Endothelial cell of umbilical vein (primary cell): ENCODE measurements around the gene MRPL53. TPM values are rescaled to one million over a fixed set of nuclear protein-coding genes. Genes with fewer than 3 reads are reported as not detected.

Source experiments
- BruUV-seq: library from RNA; stranded (reverse); fragments of 400-500 nt; replicated peaks from 2 replicates; lab custom pipeline; 2021; lab: Mats Ljungman, UMichigan
- CTCF ChIA-PET: fragments of 300-600, 350-600 bp; sonication (Branson Sonifier 250); formaldehyde crosslinking; loops from one replicate; lab custom pipeline; 2021; ENCODE audit warnings: antibody characterized with exemption, inconsistent platforms; lab: Charles Lee
- POLR2A ChIA-PET: fragments of 300-600, 350-600 bp; sonication (Branson Sonifier 250); formaldehyde crosslinking; loops from one replicate; lab custom pipeline; 2021; ENCODE audit warnings: antibody characterized with exemption, inconsistent platforms; lab: Charles Lee
- DNase-seq: peaks from one replicate; pipeline ENCODE4 v3.0.0-alpha.2; 2011; ENCODE audit warnings: low read depth, low spot score
- FAIRE-seq: peaks from 2 replicates; lab custom pipeline; 2011; peaks lifted over from hg19 to GRCh38; lab: Jason Lieb, UNC
- H2AFZ ChIP-seq: 2 replicates; pipeline ENCODE4 v1.6.0; 2012; ENCODE audit warnings: low read depth, low read length, control low read depth, inconsistent platforms
- H3K27ac ChIP-seq: 2 replicates; pipeline ENCODE4 v1.5.1; 2011; ENCODE audit warnings: low read depth, mild to moderate bottlenecking, control low read depth, low read length, moderate library complexity; ENCODE audit not compliant: insufficient read depth
- H3K27me3 ChIP-seq, 2 experiments: 2 replicates each; pipeline versions ENCODE4 v1.6.0 to v1.6.1; 2011; ENCODE audit warnings: low read length in 2 of 2, mixed read lengths in 1 of 2; ENCODE audit not compliant: control insufficient read depth in 2 of 2, insufficient read depth in 2 of 2
- H3K36me3 ChIP-seq, 2 experiments: 2 replicates in 1 of 2; 3 replicates in 1 of 2; pipeline ENCODE4 v1.5.1; 2011; ENCODE audit warnings: low read length in 2 of 2, mild to moderate bottlenecking in 1 of 2, moderate library complexity in 1 of 2; ENCODE audit not compliant: control insufficient read depth in 2 of 2, insufficient read depth in 2 of 2; ENCODE audit errors: extremely low read depth in 1 of 2
- H3K4me1 ChIP-seq: 3 replicates; pipeline ENCODE4 v1.5.1; 2011; ENCODE audit warnings: mild to moderate bottlenecking, low read length; ENCODE audit not compliant: control insufficient read depth, insufficient read depth; ENCODE audit errors: extremely low read depth
- H3K4me2 ChIP-seq: 2 replicates; pipeline ENCODE4 v1.6.1; 2011; ENCODE audit warnings: low read length, control low read depth, mixed read lengths; ENCODE audit not compliant: insufficient read depth
- H3K4me3 ChIP-seq, 3 experiments: fragments of 200-600 bp in 1 of 3; sonication (generic), shearing (Covaris generic) in 1 of 3; replicated peaks in 1 of 3; 2 replicates each; pipeline ENCODE4 v1.5.1; 2011 to 2016; ENCODE audit warnings: control low read depth in 3 of 3, low read length in 3 of 3, mild to moderate bottlenecking in 2 of 3, inconsistent platforms in 1 of 3, low read depth in 1 of 3, moderate library complexity in 1 of 3; ENCODE audit not compliant: insufficient read depth in 1 of 3
- H3K79me2 ChIP-seq: 2 replicates; pipeline ENCODE4 v1.6.0; 2012; ENCODE audit warnings: low read length, inconsistent platforms; ENCODE audit not compliant: control insufficient read depth, insufficient read depth
- H3K9ac ChIP-seq: replicated peaks from 2 replicates; pipeline ENCODE3; 2011; ENCODE audit warnings: low read length, control low read depth; ENCODE audit not compliant: insufficient read depth; ENCODE audit errors: extremely low read depth
- H3K9me1 ChIP-seq: replicated peaks from 3 replicates; pipeline ENCODE4 v1.6.0; 2011; ENCODE audit warnings: mild to moderate bottlenecking, low read length; ENCODE audit not compliant: control insufficient read depth, insufficient read depth; ENCODE audit errors: extremely low read depth
- H3K9me3 ChIP-seq: replicated peaks from 2 replicates; pipeline ENCODE4 v1.5.1; 2012; ENCODE audit warnings: low read length, inconsistent platforms; ENCODE audit not compliant: control insufficient read depth, insufficient read depth
- H4K20me1 ChIP-seq: replicated peaks from 2 replicates; pipeline ENCODE3; 2011; ENCODE audit warnings: mild to moderate bottlenecking, low read length; ENCODE audit not compliant: control insufficient read depth, insufficient read depth; ENCODE audit errors: extremely low read depth
- EZH2 ChIP-seq: IDR thresholded peaks from 2 replicates; pipeline ENCODE4 v1.6.1; 2012; ENCODE audit warnings: borderline replicate concordance, low read depth, mild to moderate bottlenecking, moderate library complexity, low read length, inconsistent platforms; ENCODE audit not compliant: severe bottlenecking
- FOS ChIP-seq: IDR thresholded peaks from 2 replicates; pipeline ENCODE4 v1.6.1; 2011; ENCODE audit warnings: mild to moderate bottlenecking, low read length, moderate library complexity, borderline replicate concordance; ENCODE audit not compliant: insufficient read depth
- GATA2 ChIP-seq: IDR thresholded peaks from 2 replicates; pipeline ENCODE4 v1.7.0; 2011; ENCODE audit warnings: low read depth, mild to moderate bottlenecking, moderate library complexity, mixed read lengths, low read length; ENCODE audit not compliant: insufficient read length, insufficient read depth
- JUN ChIP-seq: IDR thresholded peaks from 2 replicates; pipeline ENCODE4 v1.6.1; 2011; ENCODE audit warnings: borderline replicate concordance, low read depth; ENCODE audit not compliant: insufficient read length, insufficient read depth
- MYC ChIP-seq: IDR thresholded peaks from one replicate; pipeline ENCODE4 v1.6.1; 2011; ENCODE audit warnings: mild to moderate bottlenecking, low read depth, low read length
- POLR2A ChIP-seq: IDR thresholded peaks from 2 replicates; pipeline ENCODE4 v1.6.1; 2012; ENCODE audit warnings: low read depth, mild to moderate bottlenecking, control low read depth, low read length
- POLR2AphosphoS5 ChIP-seq: IDR thresholded peaks from 2 replicates; pipeline ENCODE4 v1.6.1; 2012; ENCODE audit warnings: low read depth, mild to moderate bottlenecking, control low read depth, low read length, moderate library complexity; ENCODE audit not compliant: insufficient read depth
- dilution Hi-C: fragments of 300-500 bp; cut with MboI; formaldehyde crosslinking; loops from one replicate; pipeline ENCODE4 v1.15.0; 2019; ENCODE audit warnings: low sequenced_read_pairs; ENCODE audit not compliant: extremely low pct_ligation_motif_present
- intact Hi-C: fragments of 100-400 bp; cut with micrococcal nuclease; formaldehyde crosslinking; loops from one replicate; pipeline ENCODE4 v1.10.0; 2022
- polyA plus RNA-seq, 4 experiments: library from polyadenylated mRNA; depleted of rRNA in 3 of 4; stranded (reverse) in 3 of 4; unstranded in 1 of 4; fragments of >200 nt; gene quantifications; 2 replicates each; pipeline versions ENCODE4 v1.2.1 to v1.2.3, GENCODE V29; 2011 to 2012; ENCODE audit warnings: missing spikeins in 1 of 4
- total RNA-seq: library from RNA; stranded (reverse); gene quantifications from 2 replicates; pipeline ENCODE4 v1.2.3, GENCODE V29; 2021
- TF ChIP-seq, protein P1 (sequence below): IDR thresholded peaks from 2 replicates; pipeline ENCODE4 v1.6.1; 2011; ENCODE audit not compliant: insufficient read depth, insufficient read length
- TF ChIP-seq, protein P2 (sequence below), 2 donors: IDR thresholded peaks; 1 replicate in 1 of 2; 2 replicates in 1 of 2; pipeline ENCODE4 v1.5.1; 2011; ENCODE audit warnings: low read length in 2 of 2, mild to moderate bottlenecking in 2 of 2, moderate library complexity in 2 of 2, control low read depth in 1 of 2, inconsistent platforms in 1 of 2, low read depth in 1 of 2; ENCODE audit not compliant: insufficient read depth in 1 of 2; ENCODE audit errors: extremely low read depth in 1 of 2

The MRPL53 gene
- total and polyA plus RNA-seq, 2 donors (not counting 3 experiments of a cell fraction or from before 2014, with no cell fraction given), result 68.7 to 69.7 TPM

DNA sequence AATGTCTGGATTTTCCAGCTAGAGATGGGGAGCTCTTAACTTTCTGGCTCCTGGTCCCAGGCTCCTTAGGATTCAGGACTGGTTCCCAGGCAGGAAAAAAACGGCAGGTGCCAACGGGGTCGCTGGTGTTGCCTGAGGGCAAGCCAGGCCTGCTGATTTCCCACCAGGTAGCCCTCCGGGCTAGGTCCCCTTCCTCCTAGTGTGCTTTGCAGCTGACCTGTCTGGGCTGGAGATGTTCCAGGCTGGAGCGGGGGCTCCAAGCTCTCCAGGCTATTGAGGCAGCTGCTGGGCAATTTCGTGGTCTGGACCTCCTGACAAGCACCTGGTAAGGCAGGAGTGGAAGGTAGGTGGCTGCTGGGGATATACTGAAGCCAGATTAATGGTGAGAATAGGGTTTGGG, 2.0 kb upstream of the MRPL53 start:
- ChIA-PET POLR2A (no interaction called here), CTCF (interaction anchor here (0.8 to 1.8 kb wide), 5 partner anchors 9 to 225 kb away, joined by 3 to 6 read pairs (median 5); partner anchors contain the start of gene MOGS)
- H3K9me3 ChIP-seq, result no peaks in the 10 kb centered on the region
- no peaks in the 10 kb centered on the region for H3K79me2 ChIP-seq
- H3K27ac ChIP-seq, result no peak overlapping the region
- TF ChIP-seq, protein P1, sequence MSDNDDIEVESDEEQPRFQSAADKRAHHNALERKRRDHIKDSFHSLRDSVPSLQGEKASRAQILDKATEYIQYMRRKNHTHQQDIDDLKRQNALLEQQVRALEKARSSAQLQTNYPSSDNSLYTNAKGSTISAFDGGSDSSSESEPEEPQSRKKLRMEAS, result no peak
- TF ChIP-seq GATA2, result no peak
- TF ChIP-seq, protein P2, sequence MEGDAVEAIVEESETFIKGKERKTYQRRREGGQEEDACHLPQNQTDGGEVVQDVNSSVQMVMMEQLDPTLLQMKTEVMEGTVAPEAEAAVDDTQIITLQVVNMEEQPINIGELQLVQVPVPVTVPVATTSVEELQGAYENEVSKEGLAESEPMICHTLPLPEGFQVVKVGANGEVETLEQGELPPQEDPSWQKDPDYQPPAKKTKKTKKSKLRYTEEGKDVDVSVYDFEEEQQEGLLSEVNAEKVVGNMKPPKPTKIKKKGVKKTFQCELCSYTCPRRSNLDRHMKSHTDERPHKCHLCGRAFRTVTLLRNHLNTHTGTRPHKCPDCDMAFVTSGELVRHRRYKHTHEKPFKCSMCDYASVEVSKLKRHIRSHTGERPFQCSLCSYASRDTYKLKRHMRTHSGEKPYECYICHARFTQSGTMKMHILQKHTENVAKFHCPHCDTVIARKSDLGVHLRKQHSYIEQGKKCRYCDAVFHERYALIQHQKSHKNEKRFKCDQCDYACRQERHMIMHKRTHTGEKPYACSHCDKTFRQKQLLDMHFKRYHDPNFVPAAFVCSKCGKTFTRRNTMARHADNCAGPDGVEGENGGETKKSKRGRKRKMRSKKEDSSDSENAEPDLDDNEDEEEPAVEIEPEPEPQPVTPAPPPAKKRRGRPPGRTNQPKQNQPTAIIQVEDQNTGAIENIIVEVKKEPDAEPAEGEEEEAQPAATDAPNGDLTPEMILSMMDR (IDR thresholded peaks at IDR 0.05; ENCODE audit: extremely low read depth in 1 of 2, insufficient read depth in 1 of 2, low read depth in 1 of 2, low read length in 2 of 2), result no peak
- TF ChIP-seq EZH2, result no peak
- TF ChIP-seq POLR2A, result no peak
- TF ChIP-seq FOS, result no peak
- TF ChIP-seq MYC, result no peak
- TF ChIP-seq POLR2AphosphoS5, result no peak
- TF ChIP-seq JUN, result no peak
- H3K4me3 ChIP-seq, result no peak overlapping the region
- H3K36me3 ChIP-seq, result peaks cover 0 to 7% of the 10 kb centered on the region in 2 experiments
- H2AFZ ChIP-seq, result no peak overlapping the region
- H3K9ac ChIP-seq, result no peak overlapping the region
- dilution Hi-C loops (no loop called here), intact Hi-C loops (no loop called here)
- no peaks in the 10 kb centered on the region for H3K9me1 ChIP-seq
- DNase-seq (no peak), FAIRE-seq (no peak)
- no peaks in the 10 kb centered on the region for H3K27me3 ChIP-seq
- peaks cover 13% of the 10 kb centered on the region for H3K4me1 ChIP-seq
- no TSS peak for BruUV-seq
- H4K20me1 ChIP-seq, result no peaks in the 10 kb centered on the region
- no peak overlapping the region for H3K4me2 ChIP-seq
